Upper lobe of right lung (tissue), 1 donor: ENCODE data around the gene C21orf58. TPM values are rescaled to one million over a fixed set of nuclear protein-coding genes. Genes with fewer than 3 reads are reported as not detected.

Source experiments
- ATAC-seq: fragments of 200-7000 bp; cut with Tn5 transposase; one replicate; pipeline ENCODE4 v1.9.1; 2020; ENCODE audit warnings: mild to moderate bottlenecking, moderate library complexity
- DNase-seq: peaks from one replicate; pipeline ENCODE4 v3.0.0-alpha.2; 2020
- H3K27ac ChIP-seq: fragments of 200-600 bp; one replicate; pipeline ENCODE4 v1.8.0; 2022
- H3K27me3 ChIP-seq: fragments of 200-600 bp; one replicate; pipeline ENCODE4 v1.8.0; 2022; ENCODE audit warnings: mild to moderate bottlenecking
- H3K36me3 ChIP-seq: fragments of 200-600 bp; one replicate; pipeline ENCODE4 v1.8.0; 2022
- H3K4me1 ChIP-seq: fragments of 200-600 bp; one replicate; pipeline ENCODE4 v1.8.0; 2022
- H3K4me3 ChIP-seq: fragments of 200-600 bp; one replicate; pipeline ENCODE4 v1.8.0; 2022; ENCODE audit warnings: mild to moderate bottlenecking
- H3K9me3 ChIP-seq: fragments of 200-600 bp; one replicate; pipeline ENCODE4 v1.8.0; 2022
- intact Hi-C: fragments of 100-400 bp; cut with DNase I; formaldehyde crosslinking; loops from one replicate; pipeline ENCODE4 v1.11.0; 2022
- total RNA-seq: library from RNA; stranded (reverse); fragmentation: NEBNext Ultra II Directional; extraction: Animal tissue kit (Norgen Biotek cat#: 25700); gene quantifications from one replicate; pipeline ENCODE4 v1.2.1, GENCODE V29; 2021
- TF ChIP-seq, protein P1 (sequence below): fragments of 200-600 bp; IDR thresholded peaks from one replicate; pipeline ENCODE4 v1.8.0; 2022; ENCODE audit warnings: antibody characterized with exemption
- donor health status: DM: no; HTN: yes; CAD: no; lungs with severe emphysema.

C21orf58 gene
- total RNA-seq, 1 donor from 2014 or later = 2.3 TPM

DNA sequence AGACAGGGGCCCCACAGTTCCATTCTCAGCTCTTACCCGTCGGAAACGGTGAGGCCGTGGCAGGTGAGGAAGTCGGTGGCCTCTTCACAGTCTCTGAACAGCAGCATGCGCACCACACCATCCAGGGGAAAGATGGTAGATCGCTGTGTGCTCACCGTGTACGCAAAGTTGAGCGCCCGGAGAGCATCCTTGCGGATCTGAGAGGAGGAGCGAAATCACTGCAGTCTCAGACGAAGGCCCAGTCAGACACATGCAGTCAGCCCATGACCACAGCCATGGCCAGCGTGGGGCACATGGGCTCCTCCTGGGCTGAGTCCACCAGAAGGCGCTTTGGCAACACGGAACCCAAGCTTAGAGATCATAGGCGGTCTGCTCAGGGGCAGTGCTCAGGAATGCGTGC lies 56.7 kb downstream of the C21orf58 start:
- TF ChIP-seq, protein P1, sequence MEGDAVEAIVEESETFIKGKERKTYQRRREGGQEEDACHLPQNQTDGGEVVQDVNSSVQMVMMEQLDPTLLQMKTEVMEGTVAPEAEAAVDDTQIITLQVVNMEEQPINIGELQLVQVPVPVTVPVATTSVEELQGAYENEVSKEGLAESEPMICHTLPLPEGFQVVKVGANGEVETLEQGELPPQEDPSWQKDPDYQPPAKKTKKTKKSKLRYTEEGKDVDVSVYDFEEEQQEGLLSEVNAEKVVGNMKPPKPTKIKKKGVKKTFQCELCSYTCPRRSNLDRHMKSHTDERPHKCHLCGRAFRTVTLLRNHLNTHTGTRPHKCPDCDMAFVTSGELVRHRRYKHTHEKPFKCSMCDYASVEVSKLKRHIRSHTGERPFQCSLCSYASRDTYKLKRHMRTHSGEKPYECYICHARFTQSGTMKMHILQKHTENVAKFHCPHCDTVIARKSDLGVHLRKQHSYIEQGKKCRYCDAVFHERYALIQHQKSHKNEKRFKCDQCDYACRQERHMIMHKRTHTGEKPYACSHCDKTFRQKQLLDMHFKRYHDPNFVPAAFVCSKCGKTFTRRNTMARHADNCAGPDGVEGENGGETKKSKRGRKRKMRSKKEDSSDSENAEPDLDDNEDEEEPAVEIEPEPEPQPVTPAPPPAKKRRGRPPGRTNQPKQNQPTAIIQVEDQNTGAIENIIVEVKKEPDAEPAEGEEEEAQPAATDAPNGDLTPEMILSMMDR = no peak
- no peak for DNase-seq
- ATAC-seq = no peak
- H3K36me3 ChIP-seq = peaks cover 95% of the 10 kb centered on the region
- no peaks in the 10 kb centered on the region for H3K9me3 ChIP-seq
- no peak overlapping the region for H3K4me3 ChIP-seq
- no peak overlapping the region for H3K27ac ChIP-seq
- intact Hi-C loops = no loop called here
- no peaks in the 10 kb centered on the region for H3K27me3 ChIP-seq
- no peaks in the 10 kb centered on the region for H3K4me1 ChIP-seq

DNA sequence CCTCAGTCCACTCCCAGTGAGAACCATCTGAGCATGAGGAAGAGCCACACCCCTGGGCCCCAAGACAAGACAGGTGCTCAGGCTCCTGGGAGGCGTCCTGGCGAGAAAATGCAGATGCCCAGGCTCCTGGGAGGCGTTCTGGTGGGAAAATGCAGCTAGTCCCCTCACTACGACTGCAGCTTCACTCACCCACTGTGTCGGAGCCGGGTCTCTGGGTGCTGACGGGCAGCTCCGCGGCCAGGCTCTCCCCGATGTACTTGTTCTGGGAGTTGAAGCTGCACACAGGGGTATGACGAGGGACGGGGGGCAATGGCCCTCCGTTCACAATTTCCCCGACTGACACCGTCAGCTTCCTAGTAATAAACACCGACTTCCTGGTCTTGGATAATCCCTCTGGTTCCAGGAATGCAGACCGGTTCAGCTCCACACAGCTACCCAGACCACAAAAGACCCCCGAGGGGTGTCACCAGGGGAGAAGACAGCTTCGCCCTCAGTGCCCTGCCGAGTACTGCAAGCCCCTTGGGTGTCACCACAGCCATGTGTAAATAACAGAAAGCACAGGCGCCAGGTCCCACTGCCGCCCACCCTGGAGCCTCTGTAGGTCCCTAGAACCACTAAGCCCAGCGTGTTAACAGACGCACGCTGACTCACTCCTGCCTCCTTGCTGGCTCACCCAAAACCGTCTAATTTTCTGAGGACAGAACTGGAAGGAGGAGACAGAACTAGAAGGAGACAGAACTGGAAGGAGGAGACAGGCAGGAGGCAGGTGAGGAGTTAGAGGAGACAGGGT lies 57.7 kb downstream of the C21orf58 start:
- TF ChIP-seq, protein P1 = no peak
- ATAC-seq (no peak), DNase-seq (no peak)
- no peak overlapping the region for H3K4me3 ChIP-seq
- no peak overlapping the region for H3K27ac ChIP-seq
- H3K36me3 ChIP-seq = peaks cover 94% of the 10 kb centered on the region
- intact Hi-C loops = no loop called here
- no peaks in the 10 kb centered on the region for H3K9me3 ChIP-seq
- no peaks in the 10 kb centered on the region for H3K27me3 ChIP-seq
- no peaks in the 10 kb centered on the region for H3K4me1 ChIP-seq

DNA sequence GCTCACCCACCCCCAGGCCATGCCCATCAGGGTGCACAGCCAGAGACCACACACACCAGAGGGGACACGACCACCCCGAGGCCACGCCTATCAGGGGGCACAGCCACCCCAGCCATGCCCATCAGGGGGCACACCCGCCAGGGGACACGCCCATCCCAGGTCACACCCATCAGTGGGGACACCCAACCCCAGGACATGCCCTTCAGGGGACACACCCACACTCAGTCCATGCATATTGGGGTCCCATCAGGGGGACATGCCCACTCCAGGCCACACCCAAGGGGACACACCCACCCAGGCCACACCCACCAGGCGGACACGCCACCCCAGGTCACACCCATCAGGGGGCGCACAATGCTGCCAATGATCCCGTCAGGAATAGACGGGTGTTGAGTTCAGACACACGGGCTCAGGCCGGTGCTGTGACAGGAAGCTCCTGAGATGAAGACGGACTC lies 59.0 kb downstream of the C21orf58 start:
- ATAC-seq = peak; percentile 38
- intact Hi-C loops = no loop called here
- TF ChIP-seq, protein P1 = no peak

DNA sequence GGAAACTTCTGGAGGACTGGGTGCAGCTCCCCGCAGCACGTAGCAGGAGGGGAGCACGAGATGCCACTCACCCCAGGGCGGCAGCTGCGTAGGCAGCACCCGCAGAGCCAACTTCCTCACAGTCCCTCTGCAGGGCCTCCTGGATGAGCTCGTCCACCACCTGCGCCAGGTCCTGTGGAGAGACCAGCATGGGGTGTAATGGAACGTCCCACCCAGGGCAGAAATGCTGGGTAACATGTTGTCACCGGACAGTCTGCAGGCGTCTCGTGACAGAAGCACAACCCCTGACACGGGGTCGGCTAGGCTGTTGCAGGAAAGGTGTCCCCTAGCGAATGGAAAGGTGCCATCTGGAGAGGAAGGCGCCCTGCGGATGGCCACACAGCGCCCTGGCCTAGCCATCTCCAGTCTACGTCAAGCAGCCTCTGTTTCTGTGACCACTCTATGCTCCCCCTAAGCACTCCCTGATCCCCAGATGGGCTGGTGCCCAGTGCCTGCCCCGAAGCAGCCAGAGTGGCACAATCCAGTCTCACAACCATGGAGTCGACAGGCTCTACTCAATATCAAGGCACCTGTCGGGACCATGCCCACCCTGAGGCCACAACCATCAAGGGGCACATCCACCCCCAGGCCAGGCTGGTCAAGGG lies 59.5 kb downstream of the C21orf58 start:
- H3K27ac ChIP-seq = no peak overlapping the region
- H3K36me3 ChIP-seq = peaks cover 94% of the 10 kb centered on the region
- H3K4me3 ChIP-seq = no peak overlapping the region
- no peaks in the 10 kb centered on the region for H3K27me3 ChIP-seq
- no peaks in the 10 kb centered on the region for H3K9me3 ChIP-seq
- H3K4me1 ChIP-seq = no peaks in the 10 kb centered on the region
- ATAC-seq (peak; percentile 6), DNase-seq (no peak)
- TF ChIP-seq, protein P1 = no peak
- intact Hi-C loops = no loop called here

More for the DNA sequence above, 59.0 kb downstream of the C21orf58 start:
- Histone ChIP-seq H3K36me3 (peaks cover 94% of the 10 kb centered on the region), H3K9me3 (no peaks in the 10 kb centered on the region), H3K4me1 (no peaks in the 10 kb centered on the region), H3K27me3 (no peaks in the 10 kb centered on the region), H3K4me3 (no peak overlapping the region), H3K27ac (no peak overlapping the region)
- no peak for DNase-seq

DNA sequence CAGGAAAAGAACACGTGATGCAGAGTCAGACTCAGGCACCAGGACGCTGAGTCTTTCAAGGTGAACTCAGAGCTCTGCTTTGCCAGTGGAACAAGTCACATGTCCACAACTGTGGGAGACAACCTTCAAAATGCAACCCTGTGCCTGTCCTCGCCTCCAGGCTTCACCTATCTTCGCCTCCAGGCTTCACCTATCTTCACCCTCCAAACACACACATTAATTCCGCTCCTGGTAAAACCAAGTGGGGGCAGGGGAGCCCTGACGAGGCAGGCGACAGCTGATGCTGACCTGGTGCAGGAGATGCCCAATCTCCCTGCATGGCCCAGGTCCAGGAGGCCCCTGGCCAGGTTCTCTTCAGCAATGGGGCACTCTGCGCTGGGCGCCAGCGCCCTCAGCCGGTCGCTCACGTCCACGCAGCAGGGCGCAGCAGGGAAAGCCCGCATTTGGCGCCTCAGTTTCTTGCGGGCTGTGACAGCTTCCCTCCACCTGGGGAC lies 67.1 kb downstream of the C21orf58 start:
- H3K9me3 ChIP-seq = no peaks in the 10 kb centered on the region
- no peak overlapping the region for H3K4me3 ChIP-seq
- no peaks in the 10 kb centered on the region for H3K4me1 ChIP-seq
- DNase-seq = peak; percentile 48
- TF ChIP-seq, protein P1 = no peak
- H3K27me3 ChIP-seq = no peaks in the 10 kb centered on the region
- no peak overlapping the region for H3K27ac ChIP-seq
- no peak for ATAC-seq
- H3K36me3 ChIP-seq = peaks cover 100% of the 10 kb centered on the region
- intact Hi-C loops = no loop called here
